Measurements from ENCODE around the gene ADGRE3. TPM values are rescaled to one million over a fixed set of nuclear protein-coding genes. Genes with fewer than 3 reads are reported as not detected.

Gene ADGRE3
- polyA plus RNA-seq, 2 of the 4 experiments (the other 2 are of a cell fraction), result not detected

- ChIA-PET CTCF (no interaction called here), POLR2A (no interaction called here)
- Histone ChIP-seq H3K27ac (no peak overlapping the region), H3K4me2 (no peak overlapping the region), H3K4me1 (no peaks in the 10 kb centered on the region), H3K4me3 (no peak overlapping the region), H3K9me3 (peaks cover 61% of the 10 kb centered on the region)
- DNase-seq (ENCODE audit: low read depth in 1 of 2, low spot score in 1 of 2) (peak in 1 of 2 experiments; percentile 13), ATAC-seq (no peak), FAIRE-seq (no peak)
- TF ChIP-seq KDM5A (IDR thresholded peaks at IDR 0.05) (no peak), GATA3 (IDR thresholded peaks at IDR 0.05; ENCODE audit: borderline replicate concordance) (peak; percentile 30; the same call in 1 of the 2 replicates)
- WGBS (ENCODE audit: missing lambda C conversion rate), result 76% methylated on average over 16 of the region's 18 CpGs
These were observed 44.0 kb upstream of the ADGRE3 start for GRCh38 chr19:14718522-14719116.

- no peak overlapping the region for H3K4me2 ChIP-seq
- peaks cover 48% of the 10 kb centered on the region for H3K9me3 ChIP-seq
- no peak overlapping the region for H3K4me3 ChIP-seq
- 85% methylated on average over 4 of the region's 4 CpGs for WGBS (ENCODE audit: missing lambda C conversion rate)
- ChIA-PET CTCF (no interaction called here), POLR2A (no interaction called here)
- H3K27ac ChIP-seq, result no peak overlapping the region
- TF ChIP-seq EP300 (IDR thresholded peaks at IDR 0.05) (no peak), FOSB (CRISPR knock-in tag; IDR thresholded peaks at IDR 0.05) (no peak), EHF (CRISPR knock-in tag; IDR thresholded peaks at IDR 0.05) (no peak)
- ATAC-seq (no peak), FAIRE-seq (no peak), DNase-seq (ENCODE audit: low read depth in 1 of 2, low spot score in 1 of 2) (no peak)
- no peaks in the 10 kb centered on the region for H3K4me1 ChIP-seq
These were observed 41.2 kb upstream of the ADGRE3 start for GRCh38 chr19:14715841-14716240.

- TF ChIP-seq ZFP36 (IDR thresholded peaks at IDR 0.05; ENCODE audit: borderline replicate concordance, partially characterized antibody), result no peak
- no peak for TF ChIP-seq TP53 (CRISPR knock-in tag; IDR thresholded peaks at IDR 0.05)
- TF ChIP-seq MAFK (IDR thresholded peaks at IDR 0.05; ENCODE audit: partially characterized antibody), result no peak
- TF ChIP-seq FOSB (CRISPR knock-in tag; IDR thresholded peaks at IDR 0.05), result no peak
- TF ChIP-seq TFCP2L1 (CRISPR knock-in tag; IDR thresholded peaks at IDR 0.05), result no peak
- no peak for TF ChIP-seq ELK1 (IDR thresholded peaks at IDR 0.05; ENCODE audit: low read depth, low read length)
- no peak for TF ChIP-seq ESRRA (IDR thresholded peaks at IDR 0.05; ENCODE audit: borderline replicate concordance, low read length)
- TF ChIP-seq FOXS1 (CRISPR knock-in tag; IDR thresholded peaks at IDR 0.05), result no peak
- no peak for TF ChIP-seq EHMT2 (IDR thresholded peaks at IDR 0.05; ENCODE audit: low read depth)
- TF ChIP-seq ZC3H11A (IDR thresholded peaks at IDR 0.05), result no peak
- TF ChIP-seq HOXB5 (CRISPR knock-in tag; IDR thresholded peaks at IDR 0.05), result no peak
- TF ChIP-seq MAZ (IDR thresholded peaks at IDR 0.05; ENCODE audit: borderline replicate concordance, low read depth, low read length), result no peak
- TF ChIP-seq USF2 (IDR thresholded peaks at IDR 0.05), result no peak
- no peak for TF ChIP-seq MYC (IDR thresholded peaks at IDR 0.05; ENCODE audit: borderline replicate concordance, low read length)
- no peak for DNase-seq (ENCODE audit: low read depth in 1 of 2, low spot score in 1 of 2)
- H3K4me3 ChIP-seq, result no peak overlapping the region
- no peak overlapping the region for H3K4me2 ChIP-seq
- ChIA-PET CTCF (no interaction called here), POLR2A (no interaction called here)
- FAIRE-seq, result no peak
- no peak for ATAC-seq
- no peaks in the 10 kb centered on the region for H3K9me3 ChIP-seq
- no peaks in the 10 kb centered on the region for H3K4me1 ChIP-seq
- 75% methylated on average over 6 of the region's 6 CpGs for WGBS (ENCODE audit: missing lambda C conversion rate)
- H3K27ac ChIP-seq, result no peak overlapping the region
These were observed 29.8 kb upstream of the ADGRE3 start for GRCh38 chr19:14704450-14704849.

- TF ChIP-seq E2F6 (IDR thresholded peaks at IDR 0.05; ENCODE audit: borderline replicate concordance, low read depth), result no peak
- TF ChIP-seq FOSB (CRISPR knock-in tag; IDR thresholded peaks at IDR 0.05), result no peak
- no peak for TF ChIP-seq RFX5 (IDR thresholded peaks at IDR 0.05)
- TF ChIP-seq MAX (IDR thresholded peaks at IDR 0.05), result no peak
- FAIRE-seq, result no peak
- WGBS (ENCODE audit: missing lambda C conversion rate), result 81% methylated on average over 6 of the region's 6 CpGs
- ChIA-PET CTCF (no interaction called here), POLR2A (no interaction called here)
- Histone ChIP-seq H3K4me1 (no peaks in the 10 kb centered on the region), H3K27ac (no peak overlapping the region), H3K9me3 (no peaks in the 10 kb centered on the region), H3K4me2 (no peak overlapping the region), H3K4me3 (no peak overlapping the region)
- no peak for DNase-seq (ENCODE audit: low read depth in 1 of 2, low spot score in 1 of 2)
- ATAC-seq, result no peak
These were observed 29.2 kb upstream of the ADGRE3 start for GRCh38 chr19:14703833-14704232.
